GF-D8 (cell line): Measurements from ENCODE around the gene MYO18B.

ENCODE experiments used
- DNase-seq: peaks from one replicate; lab custom pipeline; 2025; lab: John Stamatoyannopoulos, UW

Gene MYO18B

GRCh38 chr22:25714070-25714469 is 27.9 kb upstream of the MYO18B start:
- DNase-seq: no peak

DNA sequence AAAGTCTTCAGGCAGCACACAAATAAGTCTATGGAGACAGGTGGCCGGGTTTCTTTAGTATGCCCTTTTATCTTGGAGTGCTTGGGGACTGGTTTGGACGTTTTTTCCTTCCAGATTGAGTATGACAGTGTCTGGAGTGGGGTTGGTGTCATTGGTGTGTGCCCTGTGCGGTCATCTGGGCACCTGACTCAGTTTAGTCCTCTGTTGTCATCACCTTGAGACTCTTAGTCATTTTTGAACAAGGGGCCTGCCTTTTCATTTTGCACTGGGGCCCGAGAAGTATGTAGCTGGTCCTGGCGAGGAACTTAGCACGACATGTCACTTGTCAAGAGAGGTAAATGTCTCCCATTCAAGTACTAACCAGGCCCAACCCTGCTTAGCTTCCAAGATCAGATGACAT is 27.2 kb upstream of the MYO18B start:
- DNase-seq: no peak

GRCh38 chr22:25716637-25717036 is 25.4 kb upstream of the MYO18B start:
- DNase-seq: no peak

DNA sequence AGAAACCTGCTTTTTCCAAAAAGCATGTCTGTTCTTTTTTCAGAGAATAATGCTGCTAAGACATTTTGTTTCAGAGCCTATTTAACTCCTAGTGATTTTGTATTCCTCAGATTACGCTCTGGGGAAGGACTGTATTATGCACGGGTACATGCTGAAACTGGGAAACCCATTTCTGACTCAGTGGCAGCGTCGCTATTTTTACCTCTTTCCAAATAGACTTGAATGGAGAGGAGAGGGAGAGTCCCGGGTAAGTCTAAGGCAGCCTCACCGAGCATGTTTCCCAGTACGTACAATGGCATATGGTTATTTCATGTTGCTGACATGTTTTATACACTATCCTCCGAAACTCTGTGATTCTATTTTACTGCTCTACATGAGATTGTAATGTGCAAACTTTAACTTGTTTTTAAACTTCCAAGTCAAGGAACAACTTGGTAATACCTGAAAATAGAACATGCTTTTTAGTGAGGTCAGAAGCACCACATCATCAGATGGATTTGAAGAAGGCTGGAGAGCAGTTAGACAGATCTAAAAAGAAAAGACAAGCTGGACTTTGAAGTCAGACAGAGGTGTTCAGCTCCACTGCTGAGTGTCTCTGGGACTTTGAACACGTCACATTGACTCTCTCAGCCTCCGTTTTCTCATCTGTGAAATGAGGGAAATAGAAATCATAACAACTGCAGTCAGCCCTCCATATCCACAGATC is 23.7 kb upstream of the MYO18B start:
- DNase-seq: no peak

DNA sequence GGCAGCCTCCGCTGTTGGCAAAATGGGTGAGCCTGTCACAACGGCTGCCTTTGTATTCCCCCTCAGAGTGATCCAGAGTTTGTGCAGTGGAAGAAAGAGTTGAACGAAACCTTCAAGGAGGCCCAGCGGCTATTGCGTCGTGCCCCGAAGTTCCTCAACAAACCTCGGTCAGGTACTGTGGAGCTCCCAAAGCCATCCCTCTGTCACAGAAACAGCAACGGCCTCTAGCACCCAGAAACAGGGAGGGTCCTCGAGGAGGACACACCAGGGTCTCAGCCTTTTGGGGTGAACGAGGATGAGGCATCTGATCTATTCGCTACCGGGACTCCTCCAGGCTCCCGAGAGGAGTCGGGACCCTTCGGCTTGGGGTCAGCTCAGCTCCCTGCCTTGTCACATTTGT is 19.8 kb upstream of the MYO18B start:
- no peak for DNase-seq

DNA sequence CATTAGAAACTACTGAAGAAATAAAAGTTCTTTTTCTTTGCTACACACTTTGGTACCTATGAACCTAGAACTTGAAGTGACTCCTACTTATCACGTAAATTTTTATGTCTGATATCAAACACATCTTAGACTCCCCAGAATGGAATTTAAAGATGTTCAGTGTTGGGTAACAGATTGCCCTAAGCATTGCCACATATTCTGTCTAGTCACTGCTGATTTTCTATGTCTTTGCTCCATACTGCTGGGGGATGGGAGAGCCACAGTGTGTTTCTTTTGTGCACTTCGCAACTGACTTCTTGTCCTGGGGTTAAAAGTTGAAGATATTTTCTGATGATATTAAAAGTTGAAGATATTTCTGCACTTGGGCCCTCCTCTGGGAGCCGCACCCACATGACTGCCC is 19.4 kb upstream of the MYO18B start:
- DNase-seq: no peak

DNA sequence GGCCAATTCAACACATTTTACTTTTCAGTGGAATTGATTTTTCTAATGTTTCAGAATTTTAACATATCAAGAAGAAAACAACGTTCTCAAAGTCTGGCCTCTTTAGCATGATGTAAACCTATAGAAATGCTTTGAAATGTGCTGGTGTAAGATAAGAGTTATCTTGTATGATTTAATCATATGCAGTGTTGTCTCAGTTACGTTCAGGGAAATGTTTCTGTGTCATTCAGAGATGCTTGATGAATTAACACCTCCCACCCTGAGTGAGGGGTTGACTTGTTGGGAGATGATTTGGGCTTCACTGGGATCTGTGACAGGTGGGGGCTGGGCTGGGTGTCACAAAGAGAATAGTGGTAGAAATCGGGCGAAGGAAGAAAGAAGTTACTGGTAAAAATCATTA is 15.7 kb upstream of the MYO18B start:
- no peak for DNase-seq

- no peak for DNase-seq
These were observed 13.9 kb upstream of the MYO18B start for GRCh38 chr22:25728071-25728470.

DNA sequence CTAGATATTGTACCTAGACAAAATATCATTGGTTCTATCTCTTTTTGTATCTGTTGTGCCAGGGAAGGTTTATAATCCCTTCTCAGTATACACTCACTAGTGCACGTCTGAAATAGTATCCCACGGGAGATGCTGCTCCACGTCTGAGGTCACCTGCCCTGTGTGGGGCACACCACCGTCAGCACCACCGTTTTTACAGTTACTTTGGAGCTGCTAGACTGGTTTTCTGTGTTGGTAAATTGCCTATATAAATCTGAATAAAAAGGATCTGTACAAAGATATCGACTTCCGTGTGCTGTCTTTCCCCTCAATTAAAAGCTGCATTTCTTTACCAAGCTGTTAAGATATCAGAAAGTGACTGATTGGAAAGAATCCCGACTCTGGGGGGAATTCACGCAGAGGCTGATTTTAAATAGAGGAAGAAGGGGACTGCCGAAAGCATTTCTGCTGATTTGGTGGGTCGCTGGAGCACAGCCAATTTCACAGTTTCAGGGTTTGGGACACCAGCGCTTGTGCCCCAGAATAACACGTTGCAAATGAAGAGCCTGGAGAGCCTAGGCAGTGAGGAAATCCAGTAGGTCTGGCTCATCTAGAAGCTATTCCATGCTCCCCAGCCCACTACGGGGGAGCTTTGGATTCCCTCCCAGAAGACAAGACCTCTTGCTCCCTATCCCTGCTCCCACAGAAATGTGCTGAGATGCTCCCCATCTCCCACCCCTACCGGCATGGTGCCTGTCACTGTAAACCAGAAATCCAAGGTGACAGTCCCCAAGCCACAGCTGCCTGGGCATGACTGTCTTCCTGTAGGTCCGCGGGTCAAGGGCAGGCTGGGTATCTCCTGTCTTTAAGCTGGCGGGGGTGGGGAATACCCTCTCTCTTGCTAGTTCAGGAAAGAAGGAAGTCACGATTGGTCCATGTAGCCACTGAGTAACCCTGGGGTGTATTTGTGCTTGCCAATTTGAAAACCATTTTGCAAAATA is 12.7 kb upstream of the MYO18B start:
- no peak for DNase-seq

DNA sequence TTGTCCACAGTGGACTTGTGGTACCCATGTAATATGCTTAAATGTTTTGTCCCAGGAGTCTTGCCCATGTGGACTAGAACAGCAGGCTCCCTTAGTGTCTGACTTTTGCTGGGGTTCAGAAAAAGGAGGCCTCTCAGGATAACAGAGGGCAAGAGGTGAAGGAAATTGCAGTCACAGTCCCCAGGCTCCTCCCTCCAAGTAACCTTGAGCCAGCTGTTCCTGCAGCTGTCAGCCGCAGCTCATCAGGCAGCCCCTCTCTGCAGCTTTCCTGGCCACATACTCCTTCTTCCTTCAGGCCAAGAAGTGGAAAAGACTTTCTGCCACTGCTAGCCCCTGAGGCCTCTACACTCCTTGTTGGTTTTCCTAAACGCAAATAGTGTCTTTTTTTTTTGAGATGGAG is 6.3 kb upstream of the MYO18B start:
- DNase-seq: no peak

DNA sequence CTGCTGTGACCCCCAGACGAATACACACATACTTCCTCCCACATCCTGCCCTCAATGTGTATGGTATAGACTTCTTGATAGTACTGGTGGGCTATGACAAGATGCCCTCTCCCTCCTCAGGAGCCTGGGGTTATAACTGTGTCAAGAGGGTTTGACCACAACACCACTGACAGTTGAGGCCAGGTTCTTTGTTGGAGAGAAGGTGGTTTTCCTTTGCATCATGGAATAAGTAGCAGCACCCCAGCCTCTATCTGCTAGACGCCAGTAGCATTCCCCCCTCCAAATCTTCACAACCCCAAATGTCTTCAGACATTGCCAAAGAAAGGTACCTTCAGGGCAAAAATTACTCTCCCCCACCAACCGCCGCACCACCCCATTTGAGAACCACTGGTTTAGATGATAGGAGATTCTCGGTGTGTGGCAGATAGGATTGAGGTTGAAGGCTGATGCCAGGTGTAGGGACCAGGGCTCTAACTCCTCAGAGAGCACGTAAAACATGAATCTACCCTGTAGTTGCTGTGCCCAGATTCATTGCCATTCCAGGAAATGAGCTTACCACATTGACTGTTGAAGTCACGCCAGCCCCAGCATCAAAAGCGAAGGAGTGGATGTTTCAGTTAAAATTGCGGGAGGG is 5.5 kb upstream of the MYO18B start:
- peak; percentile 34 for DNase-seq

- DNase-seq: no peak
These were observed 2.2 kb upstream of the MYO18B start for GRCh38 chr22:25739659-25740344.

GRCh38 chr22:25742918-25743708 is 1.1 kb downstream of the MYO18B start:
- DNase-seq: no peak

GRCh38 chr22:25744694-25745093 is 2.7 kb downstream of the MYO18B start:
- DNase-seq: no peak

- DNase-seq: no peak
These were observed 3.5 kb downstream of the MYO18B start for GRCh38 chr22:25745341-25746011.

GRCh38 chr22:25746012-25746373 is 4.0 kb downstream of the MYO18B start:
- no peak for DNase-seq

GRCh38 chr22:25747245-25747944 is 5.4 kb downstream of the MYO18B start:
- no peak for DNase-seq

GRCh38 chr22:25748140-25748539 is 6.2 kb downstream of the MYO18B start:
- no peak for DNase-seq

DNA sequence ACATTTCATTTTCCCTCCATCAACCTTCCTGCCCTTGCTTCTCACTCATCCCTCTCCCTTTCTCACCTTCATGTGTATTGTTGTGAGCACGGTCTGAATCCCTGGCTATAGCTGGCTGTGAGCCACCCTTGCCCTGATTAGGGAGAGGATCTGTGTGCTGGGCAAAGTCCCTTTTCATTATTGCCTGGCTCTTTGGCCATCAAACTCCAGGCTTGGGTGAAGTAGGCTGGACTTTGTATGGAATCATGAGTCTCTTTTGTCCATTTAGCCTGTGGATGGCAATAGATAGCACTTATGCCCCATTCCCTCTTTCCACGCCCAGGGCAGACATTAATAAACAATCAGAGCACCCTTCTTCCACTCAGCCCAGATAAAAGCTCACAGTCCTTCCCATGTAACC is 6.7 kb downstream of the MYO18B start:
- no peak for DNase-seq
